MM.1S (cell line): Measurements from ENCODE around the gene XRCC6.

Source experiments
- CTCF ChIP-seq: fragments of 300-600 bp; sonication (generic); IDR thresholded peaks from 2 replicates; pipeline ENCODE4 v1.5.1; 2016; ENCODE audit warnings: antibody characterized with exemption, low read length, mixed read lengths
- EZH2phosphoT487 ChIP-seq: fragments of 300-600 bp; sonication (generic); IDR thresholded peaks from 2 replicates; pipeline ENCODE4 v1.6.1; 2018; ENCODE audit warnings: antibody characterized with exemption, low read length

- no peak for TF ChIP-seq EZH2phosphoT487
- TF ChIP-seq CTCF: no peak
Observed at GRCh38 chr22:41582694-41583093, 38.4 kb upstream of the XRCC6 start.
